Body of pancreas (tissue), 4 donors: ENCODE measurements around the gene DST.

Experiments used
- CTCF ChIP-seq, 7 experiments: fragments of 450-650 bp in 4 of 7; fragments of 200-600 bp in 3 of 7; sonication (generic) in 3 of 7; IDR thresholded peaks; one replicate each; pipeline ENCODE4 v1.5.1; 2016 to 2019; ENCODE audit warnings: antibody characterized with exemption in 7 of 7
- POLR2A ChIP-seq, 3 donors: fragments of 450-650 bp; IDR thresholded peaks; one replicate each; pipeline ENCODE4 v1.6.1; 2016; ENCODE audit warnings: antibody characterized with exemption in 3 of 3, mild to moderate bottlenecking in 2 of 3

GRCh38 chr6:56579155-56579851, 63.4 kb downstream of the DST start:
- no peak for TF ChIP-seq POLR2A (IDR thresholded peaks at IDR 0.05)
- TF ChIP-seq CTCF (IDR thresholded peaks at IDR 0.05) = no peak
